NB4 (cell line): ENCODE data around the gene MYO1D.

Experiments used
- DNase-seq: peaks from one replicate; pipeline ENCODE4 v3.0.0; 2010; ENCODE audit warnings: low read depth
- H3K4me3 ChIP-seq: one replicate; pipeline ENCODE4 v1.5.1; 2011; ENCODE audit warnings: mild to moderate bottlenecking, low read depth, low read length, moderate library complexity
- CTCF ChIP-seq: IDR thresholded peaks from one replicate; pipeline ENCODE4 v1.5.1; 2012; ENCODE audit warnings: low read depth, low read length
- MAX ChIP-seq: IDR thresholded peaks from 2 replicates; pipeline ENCODE4 v1.6.1; 2011; ENCODE audit warnings: low read depth, low read length
- MYC ChIP-seq: IDR thresholded peaks from 2 replicates; pipeline ENCODE4 v1.6.1; 2011; ENCODE audit warnings: low read depth, low read length
- POLR2A ChIP-seq: IDR thresholded peaks from 2 replicates; pipeline ENCODE4 v1.6.1; 2011; ENCODE audit warnings: mild to moderate bottlenecking; ENCODE audit not compliant: insufficient read length; ENCODE audit errors: extremely low read depth

MYO1D gene

DNA sequence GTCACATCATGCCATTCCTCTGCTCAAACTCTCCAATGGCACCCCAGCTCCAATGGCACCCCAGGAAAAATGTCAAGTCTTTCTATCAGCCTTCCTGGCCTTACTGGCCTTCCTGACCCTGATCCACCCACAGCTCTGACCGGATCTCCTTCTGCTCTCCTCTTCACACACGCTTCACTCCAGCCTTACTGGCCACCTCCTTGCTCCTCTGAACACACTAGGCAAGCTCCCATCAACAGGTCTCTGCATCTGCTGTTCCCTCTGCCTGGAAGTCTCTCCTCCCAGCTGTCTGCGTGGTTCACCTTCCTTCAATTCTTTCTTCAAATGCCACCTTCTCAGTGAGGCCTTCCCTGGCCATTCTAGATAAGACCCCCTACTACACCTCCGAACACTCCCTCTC is 43.4 kb downstream of the MYO1D start:
- TF ChIP-seq MYC (no peak), MAX (no peak), CTCF (no peak), POLR2A (no peak)
- DNase-seq, result no peak
- no peak overlapping the region for H3K4me3 ChIP-seq

- no peak for TF ChIP-seq MYC
- H3K4me3 ChIP-seq, result no peak overlapping the region
- no peak for DNase-seq
Measured at GRCh38 chr17:32833076-32833475, 43.8 kb downstream of the MYO1D start.

GRCh38 chr17:32831627-32832243 is 45.2 kb downstream of the MYO1D start:
- TF ChIP-seq CTCF (no peak), POLR2A (no peak), MAX (no peak), MYC (no peak)
- no peak for DNase-seq
- H3K4me3 ChIP-seq, result no peak overlapping the region

- DNase-seq, result no peak
- H3K4me3 ChIP-seq, result no peak overlapping the region
- TF ChIP-seq CTCF, result no peak
- TF ChIP-seq MAX, result no peak
- TF ChIP-seq POLR2A, result no peak
- TF ChIP-seq MYC, result no peak
Measured at GRCh38 chr17:32831223-32831622, 45.7 kb downstream of the MYO1D start.

- no peak for DNase-seq
- H3K4me3 ChIP-seq, result no peak overlapping the region
- TF ChIP-seq CTCF (no peak), MYC (no peak)
Measured at GRCh38 chr17:32828822-32829221, 48.1 kb downstream of the MYO1D start.

DNA sequence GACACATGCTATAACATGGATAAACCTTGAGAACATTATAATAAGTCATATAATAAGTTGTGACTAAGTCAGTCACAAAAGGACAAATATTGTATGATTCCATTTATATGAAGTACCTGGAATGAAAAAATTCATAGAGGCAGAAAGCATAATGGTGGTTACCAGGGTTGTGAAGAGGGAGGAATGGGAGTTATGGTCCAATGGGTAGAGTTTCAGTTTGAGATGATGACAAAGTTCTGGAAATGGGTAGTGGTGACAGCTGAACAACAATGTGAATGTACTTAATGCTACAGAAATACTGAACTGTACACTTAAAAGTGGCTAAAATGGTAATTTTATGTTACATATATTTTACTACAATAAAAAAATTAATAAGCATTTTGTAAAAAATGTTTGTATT is 49.7 kb downstream of the MYO1D start:
- H3K4me3 ChIP-seq, result no peak overlapping the region
- TF ChIP-seq MAX (no peak), CTCF (no peak), MYC (no peak), POLR2A (no peak)
- no peak for DNase-seq

- no peak for DNase-seq
- no peak overlapping the region for H3K4me3 ChIP-seq
- no peak for TF ChIP-seq MYC
- TF ChIP-seq CTCF, result no peak
- no peak for TF ChIP-seq POLR2A
- TF ChIP-seq MAX, result no peak
Measured at GRCh38 chr17:32826076-32826475, 50.8 kb downstream of the MYO1D start.
